Measurements from ENCODE around the gene FBXO10.

DNA sequence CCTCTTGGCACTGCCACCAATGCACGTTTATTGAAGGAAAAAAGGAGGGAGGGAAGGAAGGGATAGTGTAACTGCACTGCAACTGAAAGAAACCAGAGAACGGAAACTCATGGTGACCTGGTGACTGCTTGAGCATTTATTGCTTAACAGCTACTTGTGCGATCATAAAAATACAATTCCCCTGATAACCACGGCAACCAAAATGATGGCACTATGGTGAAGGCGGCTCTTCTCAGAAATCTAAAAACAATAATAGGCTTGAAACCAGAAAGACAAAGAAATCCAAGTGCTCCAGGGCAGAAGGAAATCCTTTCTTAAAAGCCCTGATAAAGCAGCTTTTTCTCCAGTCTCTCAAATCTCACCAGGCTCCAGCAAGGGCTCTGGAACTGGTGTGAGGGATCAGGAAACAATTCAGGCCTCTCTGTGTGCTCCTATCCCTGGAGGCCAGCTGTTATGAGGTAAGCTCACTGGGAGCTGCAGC is 1.9 kb downstream of the FBXO10 start:
- TF ChIP-seq CTCF (IDR thresholded peaks at IDR 0.05; ENCODE audit: low read depth, low read length) (no peak), POLR2A (IDR thresholded peaks at IDR 0.05; ENCODE audit: extremely low read depth, insufficient read length) (no peak)

All from NB4 (cell line).